ENCODE results near the gene EIF5AL1. TPM values are rescaled to one million over a fixed set of nuclear protein-coding genes. Genes with fewer than 3 reads are reported as not detected.

The EIF5AL1 gene
- total RNA-seq, 4 donors from 2014 or later: 0.53 TPM; not detected in 3

GRCh38 chr10:79475119-79475653 lies 37.1 kb upstream of the EIF5AL1 start:
- H3K27me3 ChIP-seq: no peaks in the 10 kb centered on the region
- DNase-seq: no peak

GRCh38 chr10:79475877-79476276 lies 36.5 kb upstream of the EIF5AL1 start:
- no peak for TF ChIP-seq CTCF (IDR thresholded peaks at IDR 0.05)
- TF ChIP-seq POLR2A (IDR thresholded peaks at IDR 0.05): no peak
- Histone ChIP-seq H3K27ac (no peak overlapping the region), H3K4me3 (no peak overlapping the region)

More at GRCh38 chr10:79475119-79475653, 37.1 kb upstream of the EIF5AL1 start:
- Histone ChIP-seq H3K4me1 (no peaks in the 10 kb centered on the region), H3K4me3 (no peak overlapping the region), H3K9me3 (no peaks in the 10 kb centered on the region), H3K27ac (no peak overlapping the region), H3K36me3 (no peaks in the 10 kb centered on the region)
- TF ChIP-seq POLR2A (IDR thresholded peaks at IDR 0.05): no peak
- TF ChIP-seq CTCF (IDR thresholded peaks at IDR 0.05): no peak

GRCh38 chr10:79476645-79477044 lies 35.7 kb upstream of the EIF5AL1 start:
- H3K27ac ChIP-seq: no peak overlapping the region
- TF ChIP-seq POLR2A (IDR thresholded peaks at IDR 0.05): no peak
- TF ChIP-seq CTCF (IDR thresholded peaks at IDR 0.05): no peak
- H3K27me3 ChIP-seq: no peaks in the 10 kb centered on the region
- no peaks in the 10 kb centered on the region for H3K9me3 ChIP-seq
- DNase-seq: no peak
- H3K4me3 ChIP-seq: no peak overlapping the region
- no peaks in the 10 kb centered on the region for H3K36me3 ChIP-seq
- no peaks in the 10 kb centered on the region for H3K4me1 ChIP-seq

More at GRCh38 chr10:79475877-79476276, 36.5 kb upstream of the EIF5AL1 start:
- DNase-seq: no peak
- H3K27me3 ChIP-seq: no peaks in the 10 kb centered on the region
- H3K9me3 ChIP-seq: no peaks in the 10 kb centered on the region
- H3K36me3 ChIP-seq: no peaks in the 10 kb centered on the region
- no peaks in the 10 kb centered on the region for H3K4me1 ChIP-seq

- TF ChIP-seq POLR2A (IDR thresholded peaks at IDR 0.05): no peak
- no peak for TF ChIP-seq CTCF (IDR thresholded peaks at IDR 0.05)
- Histone ChIP-seq H3K4me1 (no peaks in the 10 kb centered on the region), H3K27ac (no peak overlapping the region), H3K27me3 (no peaks in the 10 kb centered on the region), H3K9me3 (no peaks in the 10 kb centered on the region), H3K4me3 (no peak overlapping the region), H3K36me3 (no peaks in the 10 kb centered on the region)
- DNase-seq: no peak
Measured at GRCh38 chr10:79477456-79477855, 34.9 kb upstream of the EIF5AL1 start.

- TF ChIP-seq CTCF (IDR thresholded peaks at IDR 0.05): no peak
- no peak for TF ChIP-seq POLR2A (IDR thresholded peaks at IDR 0.05)
- Histone ChIP-seq H3K4me1 (no peaks in the 10 kb centered on the region), H3K4me3 (no peak overlapping the region), H3K36me3 (no peaks in the 10 kb centered on the region), H3K9me3 (no peaks in the 10 kb centered on the region), H3K27ac (no peak overlapping the region), H3K27me3 (no peaks in the 10 kb centered on the region)
- no peak for DNase-seq
Measured at GRCh38 chr10:79479283-79479909, 32.9 kb upstream of the EIF5AL1 start.
